Glutamatergic neuron (in vitro differentiated cells): ENCODE measurements around the gene ATP12A. TPM values are rescaled to one million over a fixed set of nuclear protein-coding genes. Genes with fewer than 3 reads are reported as not detected.

Source experiments
- DNase-seq: peaks from one replicate; pipeline ENCODE4 v3.0.0; 2022
- H3K27ac Mint-ChIP-seq: one replicate; pipeline ENCODE4 v1.8.0; 2020; ENCODE audit warnings: mild to moderate bottlenecking, mixed read lengths, inconsistent platforms; ENCODE audit not compliant: unreplicated experiment
- H3K27me3 Mint-ChIP-seq: one replicate; pipeline ENCODE4 v1.8.0; 2020; ENCODE audit warnings: mild to moderate bottlenecking, moderate library complexity, mixed read lengths, inconsistent platforms; ENCODE audit not compliant: unreplicated experiment
- H3K36me3 Mint-ChIP-seq: one replicate; pipeline ENCODE4 v1.8.0; 2020; ENCODE audit warnings: mild to moderate bottlenecking, mixed read lengths, inconsistent platforms; ENCODE audit not compliant: unreplicated experiment
- H3K4me1 Mint-ChIP-seq: one replicate; pipeline ENCODE4 v1.8.0; 2020; ENCODE audit warnings: mild to moderate bottlenecking, low read depth, mixed read lengths, inconsistent platforms; ENCODE audit not compliant: unreplicated experiment
- H3K4me3 Mint-ChIP-seq: one replicate; pipeline ENCODE4 v1.8.0; 2020; ENCODE audit warnings: mild to moderate bottlenecking, mixed read lengths, inconsistent platforms; ENCODE audit not compliant: unreplicated experiment
- H3K9me3 Mint-ChIP-seq: one replicate; pipeline ENCODE4 v1.8.0; 2020; ENCODE audit warnings: mild to moderate bottlenecking, moderate library complexity, mixed read lengths, inconsistent platforms; ENCODE audit not compliant: unreplicated experiment
- total RNA-seq: library from RNA; stranded (reverse); fragmentation: NEBNext Ultra II Directional; extraction: Animal tissue kit (Norgen Biotek cat#: 25700); gene quantifications from one replicate; pipeline ENCODE4 v1.2.1, GENCODE V29; 2021; ENCODE audit not compliant: unreplicated experiment
- TF ChIP-seq, protein P1 (sequence below): fragments of 200-600 bp; sonication (generic); IDR thresholded peaks from one replicate; pipeline ENCODE4 v1.5.0; 2021; ENCODE audit not compliant: partially characterized antibody, unreplicated experiment

Gene ATP12A
- total RNA-seq, 1 donor from 2014 or later, result not detected

DNA sequence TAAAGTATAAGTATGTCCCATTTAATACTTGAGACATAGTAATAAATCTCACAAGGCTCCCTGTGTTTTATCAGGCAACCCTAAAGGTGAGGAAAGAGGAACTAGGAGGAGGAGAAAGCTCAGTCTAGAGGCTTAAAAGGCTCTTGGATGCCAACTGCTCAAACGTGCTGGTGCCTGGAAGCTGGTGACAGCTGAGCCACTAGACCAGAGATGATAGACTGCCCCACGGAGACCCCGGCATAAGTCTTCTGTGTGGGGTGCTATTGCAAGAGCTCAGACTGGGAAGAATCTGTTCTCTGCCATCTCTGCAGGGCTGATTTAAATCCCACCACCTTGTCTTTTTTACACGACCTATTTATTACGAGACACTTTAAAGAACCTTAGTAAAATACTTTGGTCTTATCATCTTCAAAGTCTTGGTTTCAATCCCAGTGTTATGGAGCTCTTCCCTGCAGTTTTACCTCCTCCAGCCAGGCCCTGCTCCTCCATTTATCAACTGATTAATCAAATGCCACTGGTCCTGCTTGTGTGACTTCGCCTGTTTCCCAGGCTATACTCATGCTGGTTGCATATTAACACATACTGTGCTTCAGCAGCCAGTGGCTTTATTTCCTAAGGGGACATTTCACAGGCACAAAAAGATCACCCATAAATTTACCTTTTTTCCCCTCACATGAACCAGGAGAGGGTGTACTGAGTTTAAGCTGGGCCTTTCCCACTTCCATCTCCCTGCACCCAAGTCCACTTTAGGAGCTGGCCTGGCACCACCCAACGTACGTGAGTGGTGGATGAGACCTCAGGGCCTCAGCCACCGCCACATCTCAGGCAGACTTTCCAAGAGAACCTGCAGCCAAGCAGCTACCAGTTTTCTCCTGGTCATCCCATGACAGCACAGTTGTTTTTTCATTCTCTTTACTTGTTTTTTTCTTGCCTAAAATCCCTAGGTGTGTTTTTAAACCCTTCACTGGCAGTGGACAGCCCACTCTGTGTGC, 7.8 kb upstream of the ATP12A start:
- DNase-seq, result no peak
- Mint-ChIP-seq H3K4me1 (peaks cover 6% of the 10 kb centered on the region), H3K27me3 (peaks cover 6% of the 10 kb centered on the region), H3K27ac (no peak overlapping the region), H3K4me3 (no peak overlapping the region), H3K36me3 (no peaks in the 10 kb centered on the region), H3K9me3 (peaks cover 4% of the 10 kb centered on the region)
- TF ChIP-seq, protein P1, sequence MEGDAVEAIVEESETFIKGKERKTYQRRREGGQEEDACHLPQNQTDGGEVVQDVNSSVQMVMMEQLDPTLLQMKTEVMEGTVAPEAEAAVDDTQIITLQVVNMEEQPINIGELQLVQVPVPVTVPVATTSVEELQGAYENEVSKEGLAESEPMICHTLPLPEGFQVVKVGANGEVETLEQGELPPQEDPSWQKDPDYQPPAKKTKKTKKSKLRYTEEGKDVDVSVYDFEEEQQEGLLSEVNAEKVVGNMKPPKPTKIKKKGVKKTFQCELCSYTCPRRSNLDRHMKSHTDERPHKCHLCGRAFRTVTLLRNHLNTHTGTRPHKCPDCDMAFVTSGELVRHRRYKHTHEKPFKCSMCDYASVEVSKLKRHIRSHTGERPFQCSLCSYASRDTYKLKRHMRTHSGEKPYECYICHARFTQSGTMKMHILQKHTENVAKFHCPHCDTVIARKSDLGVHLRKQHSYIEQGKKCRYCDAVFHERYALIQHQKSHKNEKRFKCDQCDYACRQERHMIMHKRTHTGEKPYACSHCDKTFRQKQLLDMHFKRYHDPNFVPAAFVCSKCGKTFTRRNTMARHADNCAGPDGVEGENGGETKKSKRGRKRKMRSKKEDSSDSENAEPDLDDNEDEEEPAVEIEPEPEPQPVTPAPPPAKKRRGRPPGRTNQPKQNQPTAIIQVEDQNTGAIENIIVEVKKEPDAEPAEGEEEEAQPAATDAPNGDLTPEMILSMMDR, result no peak

- Mint-ChIP-seq H3K9me3 (no peaks in the 10 kb centered on the region), H3K27me3 (peaks cover 9% of the 10 kb centered on the region), H3K36me3 (no peaks in the 10 kb centered on the region), H3K4me3 (no peak overlapping the region), H3K27ac (no peak overlapping the region), H3K4me1 (peaks cover 6% of the 10 kb centered on the region)
- no peak for DNase-seq
- TF ChIP-seq, protein P1, result no peak
Observed at GRCh38 chr13:24675806-24676570, 4.2 kb upstream of the ATP12A start.

DNA sequence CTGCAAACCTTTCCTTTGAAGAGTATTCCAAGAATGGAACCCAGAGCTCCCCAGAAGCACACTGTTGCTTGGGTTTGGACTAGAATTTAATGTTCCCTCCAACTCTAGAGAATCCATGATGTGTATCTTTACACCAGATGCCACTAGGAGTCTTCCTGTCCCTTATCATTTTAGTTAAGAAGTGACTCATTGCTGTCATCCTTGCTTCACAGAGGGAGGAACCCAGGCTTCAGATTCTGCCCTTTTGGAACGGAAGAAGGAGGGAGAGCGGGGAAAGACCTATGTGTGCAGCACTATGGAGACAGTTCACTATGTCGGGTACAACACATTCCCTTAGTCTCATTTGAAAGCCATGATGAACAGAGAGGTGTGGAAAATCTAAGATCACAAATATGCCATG, 2.1 kb upstream of the ATP12A start:
- H3K27ac Mint-ChIP-seq, result no peak overlapping the region
- H3K27me3 Mint-ChIP-seq, result peaks cover 18% of the 10 kb centered on the region
- peaks cover 5% of the 10 kb centered on the region for H3K4me1 Mint-ChIP-seq
- H3K36me3 Mint-ChIP-seq, result no peaks in the 10 kb centered on the region
- TF ChIP-seq, protein P1, result no peak
- no peaks in the 10 kb centered on the region for H3K9me3 Mint-ChIP-seq
- DNase-seq, result no peak
- no peak overlapping the region for H3K4me3 Mint-ChIP-seq

- peaks cover 16% of the 10 kb centered on the region for H3K27me3 Mint-ChIP-seq
- no peak for DNase-seq
- TF ChIP-seq, protein P1, result no peak
- H3K36me3 Mint-ChIP-seq, result no peaks in the 10 kb centered on the region
- peaks cover 4% of the 10 kb centered on the region for H3K9me3 Mint-ChIP-seq
- H3K4me1 Mint-ChIP-seq, result peaks cover 4% of the 10 kb centered on the region
- H3K4me3 Mint-ChIP-seq, result peak overlapping the region; percentile 55
- no peak overlapping the region for H3K27ac Mint-ChIP-seq
Observed at GRCh38 chr13:24679686-24680085, 522 bp upstream of the ATP12A start.
